K562 (cell line): Measurements from ENCODE around the gene ID1. TPM values are rescaled to one million over a fixed set of nuclear protein-coding genes. Genes with fewer than 3 reads are reported as not detected.

Source experiments
- EP400 ChIP-seq: fragments of 450-650 bp; IDR thresholded peaks from 2 replicates; pipeline ENCODE4 v1.6.1; 2017; ENCODE audit warnings: antibody characterized with exemption, mild to moderate bottlenecking, moderate library complexity
- ESRRA ChIP-seq: fragments of 450-650 bp; IDR thresholded peaks from 2 replicates; pipeline ENCODE4 v1.6.1; 2014; ENCODE audit warnings: low read depth, mild to moderate bottlenecking, moderate library complexity, borderline replicate concordance
- JUND ChIP-seq, 2 experiments: IDR thresholded peaks; 2 replicates in 1 of 2; 3 replicates in 1 of 2; pipeline ENCODE4 v1.6.1; 2011; ENCODE audit warnings: borderline replicate concordance in 2 of 2, low read depth in 2 of 2, low read length in 2 of 2, improper control_type of control experiment in 1 of 2, missing biosample characterization in 1 of 2, missing genetic modification characterization in 1 of 2, missing genetic modification reagents in 1 of 2
- L3MBTL2 ChIP-seq: fragments of 450-650 bp; IDR thresholded peaks from 2 replicates; pipeline ENCODE4 v1.6.1; 2016; ENCODE audit warnings: mild to moderate bottlenecking, moderate library complexity
- NR2C1 ChIP-seq, 2 experiments: fragments of 450-650 bp; IDR thresholded peaks; 2 replicates each; pipeline ENCODE4 v1.6.1; 2017; ENCODE audit warnings: mild to moderate bottlenecking in 2 of 2, antibody characterized with exemption in 1 of 2, inconsistent platforms in 1 of 2, missing compliant biosample characterization in 1 of 2, missing genetic modification characterization in 1 of 2
- PRDM10 ChIP-seq: fragments of 450-650 bp; IDR thresholded peaks from 2 replicates; pipeline ENCODE4 v1.6.1; 2018; ENCODE audit not compliant: partially characterized antibody
- SFPQ ChIP-seq: fragments of 200-400 bp; formaldehyde crosslinking; IDR thresholded peaks from 2 replicates; pipeline ENCODE4 v1.6.1; 2017; ENCODE audit warnings: mild to moderate bottlenecking, low read depth, low read length, moderate library complexity
- SLC30A9 ChIP-seq: fragments of 250-450 bp; sonication (Bioruptor Pico); IDR thresholded peaks from 2 replicates; pipeline ENCODE4 v1.8.0; 2022; ENCODE audit warnings: mild to moderate bottlenecking, moderate library complexity
- SP1 ChIP-seq: sonication (generic); formaldehyde crosslinking; IDR thresholded peaks from 2 replicates; pipeline ENCODE4 v1.8.1; 2022; ENCODE audit warnings: mild to moderate bottlenecking, missing genetic modification reagents
- TAF7 ChIP-seq: fragments of 450-650 bp; IDR thresholded peaks from 2 replicates; pipeline ENCODE4 v1.6.1; 2016; ENCODE audit warnings: missing genetic modification characterization, missing compliant biosample characterization
- TARDBP ChIP-seq: fragments of 450-650 bp; IDR thresholded peaks from 2 replicates; pipeline ENCODE4 v1.6.1; 2016
- ZC3H8 ChIP-seq: fragments of 450-650 bp; IDR thresholded peaks from 2 replicates; pipeline ENCODE4 v1.6.1; 2017
- ZFX ChIP-seq: sonication (generic); formaldehyde crosslinking; IDR thresholded peaks from 2 replicates; pipeline ENCODE4 v1.8.0; 2022; ENCODE audit warnings: mild to moderate bottlenecking, missing genetic modification reagents, moderate library complexity
- ZNF263 ChIP-seq: sonication (generic); formaldehyde crosslinking; IDR thresholded peaks from 2 replicates; pipeline ENCODE4 v1.8.0; 2022; ENCODE audit warnings: mild to moderate bottlenecking, missing genetic modification reagents, borderline replicate concordance
- polyA plus RNA-seq, 8 experiments: library from polyadenylated mRNA; depleted of rRNA in 4 of 8; stranded (reverse) in 5 of 8; unstranded in 3 of 8; fragments of >200 nt; fragmentation: Nextera tagmentation in 2 of 8; fragmentation: Illumina TruSeq in 1 of 8; extraction: Ambion mirVana in 2 of 8; extraction: Trizol in 1 of 8; gene quantifications; 2 replicates each; pipeline versions ENCODE4 v1.2.1 to v1.2.3, GENCODE V29; 2011 to 2014; ENCODE audit warnings: inconsistent platforms in 1 of 8, missing spikeins in 1 of 8
- total RNA-seq, 7 experiments: library from RNA; depleted of rRNA in 6 of 7; stranded (reverse); fragments of >200 nt in 6 of 7; fragmentation: Illumina TruSeq in 2 of 7; extraction: Trizol in 2 of 7; gene quantifications; 2 replicates each; pipeline versions ENCODE4 v1.2.1 to v1.2.3, GENCODE V29; 2011 to 2021; ENCODE audit warnings: low replicate concordance in 1 of 7
- TF ChIP-seq, protein P1 (sequence below), 2 experiments: fragments of 450-650 bp in 1 of 2; IDR thresholded peaks; 2 replicates each; pipeline ENCODE4 v1.6.1; 2011 to 2017; ENCODE audit warnings: low read depth in 2 of 2, antibody characterized with exemption in 1 of 2, borderline replicate concordance in 1 of 2, low read length in 1 of 2, mild to moderate bottlenecking in 1 of 2, mixed read lengths in 1 of 2; ENCODE audit not compliant: control insufficient read depth in 1 of 2

ID1 gene
- total and polyA plus RNA-seq, 9 of the 15 experiments (the other 6 are each of a cell fraction or from before 2014, with no cell fraction given), result 1.4 to 358 (median 65.0) TPM

- TF ChIP-seq ZFX (CRISPR knock-in tag) (no peak), NR2C1 (IDR thresholded peaks at IDR 0.05) (peak; percentile 56; the same call in 1 of the 2 replicates), NR2C1 (tag; IDR thresholded peaks at IDR 0.05) (no peak), SFPQ (no peak), TARDBP (0 out of 2 replicates have a peak, but pooled peaks have one; percentile 65), L3MBTL2 (peak; percentile 40; the same call in 1 of the 2 replicates), SLC30A9 (no peak), EP400 (peak; percentile 77), PRDM10 (peak; percentile 78), ZC3H8 (no peak), JUND (IDR thresholded peaks at IDR 0.05; ENCODE audit: borderline replicate concordance, low read depth, low read length) (peak; percentile 60; the same call in 1 of the 2 replicates), JUND (tag; IDR thresholded peaks at IDR 0.05; ENCODE audit: borderline replicate concordance, low read depth, low read length) (peak; percentile 71; the same call in 1 of the 3 replicates), ESRRA (no peak), SP1 (peak; percentile 89; the same call in 1 of the 2 replicates), ZNF263 (CRISPR knock-in tag) (peak; percentile 16; the same call in 1 of the 2 replicates), TAF7 (tag) (no peak)
- TF ChIP-seq, protein P1, sequence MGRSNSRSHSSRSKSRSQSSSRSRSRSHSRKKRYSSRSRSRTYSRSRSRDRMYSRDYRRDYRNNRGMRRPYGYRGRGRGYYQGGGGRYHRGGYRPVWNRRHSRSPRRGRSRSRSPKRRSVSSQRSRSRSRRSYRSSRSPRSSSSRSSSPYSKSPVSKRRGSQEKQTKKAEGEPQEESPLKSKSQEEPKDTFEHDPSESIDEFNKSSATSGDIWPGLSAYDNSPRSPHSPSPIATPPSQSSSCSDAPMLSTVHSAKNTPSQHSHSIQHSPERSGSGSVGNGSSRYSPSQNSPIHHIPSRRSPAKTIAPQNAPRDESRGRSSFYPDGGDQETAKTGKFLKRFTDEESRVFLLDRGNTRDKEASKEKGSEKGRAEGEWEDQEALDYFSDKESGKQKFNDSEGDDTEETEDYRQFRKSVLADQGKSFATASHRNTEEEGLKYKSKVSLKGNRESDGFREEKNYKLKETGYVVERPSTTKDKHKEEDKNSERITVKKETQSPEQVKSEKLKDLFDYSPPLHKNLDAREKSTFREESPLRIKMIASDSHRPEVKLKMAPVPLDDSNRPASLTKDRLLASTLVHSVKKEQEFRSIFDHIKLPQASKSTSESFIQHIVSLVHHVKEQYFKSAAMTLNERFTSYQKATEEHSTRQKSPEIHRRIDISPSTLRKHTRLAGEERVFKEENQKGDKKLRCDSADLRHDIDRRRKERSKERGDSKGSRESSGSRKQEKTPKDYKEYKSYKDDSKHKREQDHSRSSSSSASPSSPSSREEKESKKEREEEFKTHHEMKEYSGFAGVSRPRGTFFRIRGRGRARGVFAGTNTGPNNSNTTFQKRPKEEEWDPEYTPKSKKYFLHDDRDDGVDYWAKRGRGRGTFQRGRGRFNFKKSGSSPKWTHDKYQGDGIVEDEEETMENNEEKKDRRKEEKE (IDR thresholded peaks at IDR 0.05; ENCODE audit: borderline replicate concordance in 1 of 2, control insufficient read depth in 1 of 2, low read depth in 2 of 2, low read length in 1 of 2), result 0 out of 4 replicates have a peak, but pooled peaks of 1 of the 2 experiments have one; percentile 53
Observed at GRCh38 chr20:31606804-31607639, 1.9 kb downstream of the ID1 start (continued).
